Upper lobe of left lung (tissue), 4 donors: ENCODE results near the gene ADARB1.

ENCODE experiments used
- EP300 ChIP-seq, 4 donors: sonication (generic); formaldehyde crosslinking; IDR thresholded peaks; one replicate each; pipeline ENCODE4 v1.5.1; 2017; ENCODE audit warnings: antibody characterized with exemption in 4 of 4, control low read depth in 2 of 4
- POLR2A ChIP-seq, 4 donors: fragments of 450-650 bp; IDR thresholded peaks; one replicate each; pipeline ENCODE4 v1.5.1; 2016 to 2017; ENCODE audit warnings: antibody characterized with exemption in 4 of 4, mild to moderate bottlenecking in 2 of 4

GRCh38 chr21:45132841-45133573 lies 58.6 kb downstream of the ADARB1 start:
- TF ChIP-seq POLR2A (IDR thresholded peaks at IDR 0.05) (no peak), EP300 (IDR thresholded peaks at IDR 0.05) (no peak)
